ENCODE measurements around the gene WWC1.

Gene WWC1

GRCh38 chr5:168486136-168486879 is 194.9 kb downstream of the WWC1 start, which contains the start of gene RARS1:
Gene RARS1 (plus strand): TSS chr5:168486471. CDS start chr5:168486499, 28 bp downstream.
- peak; percentile 97 for TF ChIP-seq CTCF (IDR thresholded peaks at IDR 0.05; ENCODE audit: low read depth, low read length)
- peak within 1 kb of the TSS; percentile 99 for H3K4me3 ChIP-seq (ENCODE audit: low read depth, low read length)

GRCh38 chr5:168489059-168489458 is 197.6 kb downstream of the WWC1 start:
- no peak for TF ChIP-seq CTCF (IDR thresholded peaks at IDR 0.05; ENCODE audit: low read depth, low read length)
- no peak overlapping the region for H3K4me3 ChIP-seq (ENCODE audit: low read depth, low read length)

- H3K4me3 ChIP-seq (ENCODE audit: low read depth, low read length), result no peak overlapping the region
These were observed 202.7 kb downstream of the WWC1 start for GRCh38 chr5:168494057-168494555.

GRCh38 chr5:168502563-168503237 is 211.3 kb downstream of the WWC1 start:
- no peak for TF ChIP-seq CTCF (IDR thresholded peaks at IDR 0.05; ENCODE audit: low read depth, low read length)
- no peak overlapping the region for H3K4me3 ChIP-seq (ENCODE audit: low read depth, low read length)

More at GRCh38 chr5:168494057-168494555, 202.7 kb downstream of the WWC1 start:
- no peak for TF ChIP-seq CTCF (IDR thresholded peaks at IDR 0.05; ENCODE audit: low read depth, low read length)

GRCh38 chr5:168513861-168514428 is 222.5 kb downstream of the WWC1 start:
- no peak for TF ChIP-seq CTCF (IDR thresholded peaks at IDR 0.05; ENCODE audit: low read depth, low read length)
- H3K4me3 ChIP-seq (ENCODE audit: low read depth, low read length), result no peak overlapping the region
